ENCODE results near the gene EBP.
"Not testable (repeated sequence)": the region's sequence is repeated elsewhere in the genome, so short reads cannot be mapped to it uniquely, and the experiment has no call there.

EBP gene

GRCh38 chrX:48531358-48531959 is 9.9 kb downstream of the EBP start:
- DNase-seq = peak; percentile 54

- DNase-seq = peak; percentile 19
Observed at GRCh38 chrX:48532161-48532560, 10.6 kb downstream of the EBP start.

- DNase-seq = no peak
Observed at GRCh38 chrX:48533165-48533564, 11.6 kb downstream of the EBP start.

- DNase-seq = no peak
Observed at GRCh38 chrX:48538641-48539344, 17.2 kb downstream of the EBP start.

- DNase-seq = peak; percentile 97
Observed at GRCh38 chrX:48539345-48540027, 17.9 kb downstream of the EBP start, which contains the start of gene TBC1D25. TSS of gene TBC1D25 (plus strand) at chrX:48539714. CDS start at chrX:48539798, 84 bp downstream.

- peak; percentile 44 for DNase-seq
Observed at GRCh38 chrX:48540028-48540375, 18.4 kb downstream of the EBP start.

GRCh38 chrX:48540480-48540879 is 18.9 kb downstream of the EBP start:
- DNase-seq = no peak

GRCh38 chrX:48541140-48541814 is 19.7 kb downstream of the EBP start:
- no peak for DNase-seq

- DNase-seq = no peak
Observed at GRCh38 chrX:48548871-48549270, 27.3 kb downstream of the EBP start.

- not testable (repeated sequence) for DNase-seq
Observed at GRCh38 chrX:48555731-48556325, 34.2 kb downstream of the EBP start.

GRCh38 chrX:48558271-48558670 is 36.7 kb downstream of the EBP start:
- peak; percentile 51 for DNase-seq

- DNase-seq = no peak
Observed at GRCh38 chrX:48559636-48560035, 38.0 kb downstream of the EBP start.

GRCh38 chrX:48560056-48560455 is 38.4 kb downstream of the EBP start:
- DNase-seq = no peak

GRCh38 chrX:48560681-48561080 is 39.1 kb downstream of the EBP start:
- no peak for DNase-seq

- DNase-seq = peak; percentile 60
Observed at GRCh38 chrX:48569958-48570357, 48.4 kb downstream of the EBP start.

GRCh38 chrX:48573690-48574269 is 52.2 kb downstream of the EBP start:
- DNase-seq = peak; percentile 72

GRCh38 chrX:48574270-48575266 is 53.0 kb downstream of the EBP start, which contains the start of gene RBM3:
TSS of gene RBM3 (plus strand) at chrX:48574484. CDS start at chrX:48575181, 697 bp downstream.
- peak; percentile 94 for DNase-seq

GRCh38 chrX:48575642-48576041 is 54.0 kb downstream of the EBP start:
- DNase-seq = no peak

GRCh38 chrX:48576108-48576507 is 54.5 kb downstream of the EBP start:
- DNase-seq = no peak

All from suppressor macrophage treated with lipopolysaccharide for 4 hours (primary cell).